NCI-H1436 (cell line): ENCODE results near the gene CACNG5.
A peak's percentile ranks its signal among the peaks of the same experiment; 100 is the strongest.

ENCODE experiments used
- DNase-seq: peaks from one replicate; lab custom pipeline; 2025; lab: John Stamatoyannopoulos, UW

The CACNG5 gene

DNA sequence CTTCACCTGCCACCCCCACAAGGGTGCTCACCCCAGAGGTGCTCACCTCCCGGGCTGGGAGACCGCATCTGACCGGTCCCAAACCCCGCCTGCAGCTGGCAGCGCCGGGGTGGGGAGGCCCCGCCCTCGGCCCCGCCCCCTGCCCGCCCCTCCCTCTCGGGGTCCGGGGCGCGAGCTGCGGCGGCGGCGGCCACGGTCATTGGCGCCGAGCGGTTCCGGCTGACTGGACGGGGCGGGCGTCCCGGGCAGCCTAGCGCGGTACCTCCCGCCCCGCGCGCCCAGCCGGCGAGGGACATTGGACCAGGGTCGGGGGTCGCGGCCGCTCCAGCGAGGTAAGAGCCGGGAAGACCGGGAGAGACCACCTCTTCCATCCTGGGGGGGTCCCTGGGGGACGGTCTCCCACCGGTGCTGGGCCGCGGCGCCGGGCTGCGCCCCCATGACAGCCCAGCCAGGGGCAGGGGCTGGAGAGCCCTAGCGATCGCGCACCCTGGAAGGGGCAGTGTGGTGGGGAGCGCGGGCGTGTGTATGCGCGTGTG is at the start of gene CACNG5:
Gene CACNG5, plus strand, starts transcription at position 199 of the 536 bp plus-strand sequence. CDS start 42,216 bp downstream, outside the sequence.
- peak; percentile 32 for DNase-seq

GRCh38 chr17:66786107-66786506 is 48.8 kb upstream of the CACNG5 start:
- DNase-seq: no peak

DNA sequence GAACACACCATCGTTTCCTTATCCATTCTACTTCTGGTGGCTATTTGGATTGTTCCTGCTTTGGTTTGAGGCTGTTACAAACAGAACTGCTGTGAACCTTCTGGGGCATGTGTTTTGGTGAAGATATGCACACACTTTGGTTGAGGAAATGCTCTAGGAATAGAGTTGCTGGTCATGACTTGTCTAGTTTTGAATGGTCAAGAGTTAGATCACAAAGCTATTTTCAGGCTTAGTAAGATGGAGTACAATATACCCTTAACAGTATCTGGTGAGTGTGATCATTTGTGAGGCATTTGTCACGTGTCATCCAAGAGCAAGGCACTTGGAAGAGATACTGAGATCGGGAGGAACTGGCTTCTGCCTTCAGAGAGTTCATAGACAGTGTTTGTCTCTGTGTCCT is 47.0 kb upstream of the CACNG5 start:
- DNase-seq: no peak

DNA sequence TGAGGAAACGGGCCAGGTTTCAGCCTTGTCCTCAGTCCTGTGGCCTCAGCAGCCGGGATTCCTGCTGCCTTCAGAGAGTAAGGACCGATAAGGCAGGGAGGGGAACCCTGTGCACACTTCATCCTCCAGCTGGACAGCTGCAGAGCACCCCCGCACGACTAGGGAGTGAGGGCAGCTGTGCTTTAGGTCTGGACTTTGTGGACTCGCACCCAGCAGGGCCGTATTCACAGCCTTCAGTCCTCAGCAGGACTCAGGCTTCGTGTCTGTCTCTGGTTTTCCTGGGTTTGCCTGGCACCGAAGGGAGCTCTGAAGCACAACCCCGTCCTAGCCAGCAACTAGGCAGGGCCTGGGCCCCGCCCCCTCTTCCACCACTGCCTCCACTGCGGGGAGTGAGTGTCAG is 45.8 kb upstream of the CACNG5 start:
- no peak for DNase-seq

DNA sequence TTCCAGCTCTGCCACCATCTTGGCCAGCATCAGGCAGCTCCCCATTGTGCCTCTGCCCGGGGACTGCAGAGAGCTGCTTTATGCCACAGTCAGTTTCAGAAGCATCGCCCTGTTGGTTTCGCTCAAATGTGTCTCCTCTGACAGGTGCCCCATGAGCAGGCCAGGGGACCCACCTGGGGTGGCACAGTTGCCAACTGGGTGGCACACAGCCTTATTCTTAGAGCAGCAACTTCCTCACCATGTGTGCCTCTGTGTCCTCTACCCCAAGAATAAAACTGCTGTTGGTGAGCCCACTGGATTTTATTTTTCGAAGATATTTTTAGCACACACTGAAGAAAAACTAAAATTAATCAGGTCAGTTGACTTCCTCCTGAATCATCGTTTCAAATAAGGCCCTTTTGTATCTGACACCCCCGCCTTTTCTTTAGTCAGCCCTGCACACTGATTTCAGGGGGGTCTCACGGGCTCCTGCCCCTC is 44.9 kb upstream of the CACNG5 start:
- DNase-seq: no peak

DNA sequence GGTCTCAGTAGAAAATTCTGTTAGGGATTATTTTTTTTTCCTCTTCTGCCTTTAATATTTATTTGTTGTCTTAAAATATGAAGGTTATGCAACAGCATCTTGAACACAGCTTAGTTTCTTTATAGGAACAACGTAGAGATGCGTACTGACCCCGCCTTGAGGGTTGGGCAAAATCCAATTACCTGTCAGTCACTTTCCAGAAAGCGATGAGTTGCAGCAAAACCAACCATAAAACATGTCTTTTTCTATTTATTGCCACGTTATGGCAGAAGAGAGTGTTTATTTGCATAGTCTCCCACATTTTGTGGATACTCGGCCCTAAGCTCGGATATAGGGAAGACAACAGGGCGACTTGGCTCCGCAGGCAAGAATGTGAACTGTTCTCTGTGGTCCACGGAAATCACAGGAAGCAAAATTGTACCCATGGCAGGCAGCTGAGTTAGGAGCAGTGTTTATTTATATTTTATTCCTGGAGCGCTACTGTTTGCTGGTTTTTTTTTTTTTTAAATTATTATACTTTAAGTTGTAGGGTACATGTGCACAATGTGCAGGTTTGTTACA is 44.3 kb upstream of the CACNG5 start:
- DNase-seq: no peak

- DNase-seq: no peak
Observed at GRCh38 chr17:66791347-66791746, 43.6 kb upstream of the CACNG5 start.

GRCh38 chr17:66793814-66794213 is 41.1 kb upstream of the CACNG5 start:
- no peak for DNase-seq

GRCh38 chr17:66795486-66795885 is 39.4 kb upstream of the CACNG5 start:
- DNase-seq: no peak

- DNase-seq: no peak
Observed at GRCh38 chr17:66799849-66800537, 34.9 kb upstream of the CACNG5 start.

GRCh38 chr17:66803474-66803951 is 31.4 kb upstream of the CACNG5 start:
- DNase-seq: no peak

GRCh38 chr17:66805567-66805966 is 29.4 kb upstream of the CACNG5 start:
- DNase-seq: no peak

- DNase-seq: no peak
Observed at GRCh38 chr17:66807182-66807581, 27.7 kb upstream of the CACNG5 start.

DNA sequence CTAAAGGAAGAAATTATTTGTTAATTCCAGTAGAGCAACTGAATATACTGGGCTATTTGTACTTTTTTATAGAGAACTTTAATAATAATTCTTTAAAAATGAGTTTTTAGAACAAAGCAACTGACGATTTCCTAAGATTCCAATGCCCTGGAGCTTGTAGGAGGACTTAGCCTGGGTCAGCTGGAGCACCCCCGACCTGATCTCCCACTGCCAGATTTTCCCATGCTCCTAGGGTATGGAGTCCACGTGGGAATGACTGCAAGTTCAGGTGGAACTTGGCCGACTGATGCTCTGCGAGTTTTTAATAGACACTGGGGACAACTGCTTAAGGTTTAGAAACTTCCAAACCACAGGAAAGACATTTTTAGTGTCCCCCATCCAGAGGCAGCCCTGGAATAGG is 25.5 kb upstream of the CACNG5 start:
- DNase-seq: no peak

- DNase-seq: no peak
Observed at GRCh38 chr17:66810951-66811682, 23.8 kb upstream of the CACNG5 start.

DNA sequence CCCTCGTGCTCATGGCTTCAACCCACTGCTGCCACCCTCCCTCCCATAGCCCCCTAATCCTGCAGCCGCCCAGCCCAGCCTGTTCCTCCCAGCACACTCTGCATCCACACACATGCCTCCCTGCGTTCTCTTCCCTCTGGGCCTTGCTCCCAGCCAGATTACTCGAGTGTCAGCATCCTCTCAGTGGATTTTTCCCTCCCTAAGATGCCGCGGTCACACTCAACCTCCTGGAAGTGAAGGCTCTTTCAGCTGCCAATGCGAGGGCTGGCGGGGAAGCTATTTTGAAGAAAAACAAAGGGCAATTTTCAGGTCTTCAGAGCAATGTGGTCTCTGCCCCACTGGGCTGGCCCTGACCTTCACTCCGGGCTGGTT is 23.2 kb upstream of the CACNG5 start:
- no peak for DNase-seq

GRCh38 chr17:66812571-66812970 is 22.3 kb upstream of the CACNG5 start:
- DNase-seq: no peak

- DNase-seq: no peak
Observed at GRCh38 chr17:66813296-66813695, 21.6 kb upstream of the CACNG5 start.

DNA sequence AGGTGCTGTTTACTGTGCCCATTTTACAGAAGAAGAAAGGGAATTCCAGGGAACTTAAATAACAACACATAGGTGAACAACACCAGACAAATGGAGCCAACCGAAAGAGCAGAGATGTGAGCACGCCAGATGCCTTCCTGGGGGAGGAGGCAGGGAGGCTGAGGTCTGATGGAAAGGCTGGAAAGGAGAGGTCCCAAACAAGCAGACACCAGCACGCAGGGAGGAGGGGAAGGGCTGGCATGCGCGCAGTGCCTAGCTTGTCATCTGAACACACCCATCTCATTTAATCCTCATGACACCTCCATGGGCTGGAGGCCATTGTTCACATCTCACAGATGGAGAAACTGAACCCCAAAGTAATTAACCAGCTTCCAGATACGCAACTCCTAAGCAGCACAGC is 20.9 kb upstream of the CACNG5 start:
- no peak for DNase-seq

DNA sequence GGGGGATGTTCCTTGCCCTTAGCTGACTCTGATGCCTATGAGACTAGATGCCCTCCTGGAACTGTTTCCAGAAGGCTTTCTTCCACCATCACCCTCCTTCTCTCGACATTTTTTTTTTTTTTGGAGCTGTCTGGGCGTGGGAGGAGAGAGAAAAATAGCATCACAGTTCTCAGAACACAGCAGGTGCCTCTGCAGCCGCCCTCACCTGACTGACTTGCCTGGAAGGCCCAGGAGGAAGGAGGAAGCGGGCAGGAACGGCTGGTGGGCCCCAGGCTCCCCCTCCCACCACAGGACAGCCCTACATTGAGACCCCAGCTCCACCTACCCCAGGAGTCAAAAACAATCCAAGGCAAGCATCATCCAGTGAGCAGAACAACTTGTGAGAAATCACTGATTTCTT is 20.3 kb upstream of the CACNG5 start:
- DNase-seq: no peak

GRCh38 chr17:66817750-66818149 is 17.2 kb upstream of the CACNG5 start:
- no peak for DNase-seq

GRCh38 chr17:66819466-66819865 is 15.5 kb upstream of the CACNG5 start:
- DNase-seq: no peak

- no peak for DNase-seq
Observed at GRCh38 chr17:66822009-66822408, 12.9 kb upstream of the CACNG5 start.
